GM10266 (cell line): Measurements from ENCODE around the gene CNKSR3.

Experiments
- DNase-seq: peaks from one replicate; pipeline ENCODE4 v3.0.0; 2012; ENCODE audit errors: extremely low spot score
- TF ChIP-seq, protein P1 (sequence below): IDR thresholded peaks from 2 replicates; pipeline ENCODE4 v1.5.1; 2012; ENCODE audit warnings: mild to moderate bottlenecking, low read depth; ENCODE audit not compliant: control insufficient read depth, insufficient read depth; ENCODE audit errors: missing control alignments

The CNKSR3 gene

DNA sequence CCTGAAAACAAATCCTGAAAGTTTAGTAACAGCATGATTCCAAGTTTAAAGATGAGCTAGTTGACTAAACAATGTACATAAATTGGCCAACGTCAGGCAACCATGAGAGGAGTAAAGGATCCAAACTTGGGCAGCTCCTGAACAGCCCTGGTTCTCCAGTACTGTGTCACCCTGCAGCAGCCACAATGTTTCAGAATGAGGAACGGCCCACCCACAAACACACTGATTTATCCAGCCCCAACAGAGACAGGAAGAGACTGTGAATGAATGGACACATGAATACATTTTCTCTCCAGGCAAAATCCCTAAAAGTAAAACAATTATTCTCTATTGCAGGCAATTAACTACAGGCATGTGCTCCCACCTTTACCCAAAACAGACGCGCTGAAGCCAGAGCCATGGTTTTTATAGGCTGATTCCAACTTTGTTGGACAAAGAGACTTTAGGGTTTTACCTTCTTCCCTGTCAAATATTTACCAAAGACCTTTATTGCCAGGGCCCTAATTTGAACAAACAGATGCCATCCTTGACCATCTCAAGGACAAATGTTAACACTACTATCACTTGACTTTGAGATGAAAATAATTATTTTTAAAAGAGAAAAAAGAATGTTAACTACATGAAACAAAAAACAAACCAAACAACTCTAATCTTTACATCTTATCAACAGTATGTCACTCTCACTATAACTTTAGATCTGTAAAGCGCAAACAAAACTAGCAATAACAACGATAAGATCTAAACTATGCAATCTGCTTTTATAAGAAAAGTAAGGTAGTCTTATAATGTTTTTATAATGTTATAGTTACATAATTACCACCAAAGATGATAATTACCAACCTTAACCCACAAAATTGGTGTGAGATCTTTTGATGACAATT is 22.9 kb downstream of the CNKSR3 start:
- TF ChIP-seq, protein P1, sequence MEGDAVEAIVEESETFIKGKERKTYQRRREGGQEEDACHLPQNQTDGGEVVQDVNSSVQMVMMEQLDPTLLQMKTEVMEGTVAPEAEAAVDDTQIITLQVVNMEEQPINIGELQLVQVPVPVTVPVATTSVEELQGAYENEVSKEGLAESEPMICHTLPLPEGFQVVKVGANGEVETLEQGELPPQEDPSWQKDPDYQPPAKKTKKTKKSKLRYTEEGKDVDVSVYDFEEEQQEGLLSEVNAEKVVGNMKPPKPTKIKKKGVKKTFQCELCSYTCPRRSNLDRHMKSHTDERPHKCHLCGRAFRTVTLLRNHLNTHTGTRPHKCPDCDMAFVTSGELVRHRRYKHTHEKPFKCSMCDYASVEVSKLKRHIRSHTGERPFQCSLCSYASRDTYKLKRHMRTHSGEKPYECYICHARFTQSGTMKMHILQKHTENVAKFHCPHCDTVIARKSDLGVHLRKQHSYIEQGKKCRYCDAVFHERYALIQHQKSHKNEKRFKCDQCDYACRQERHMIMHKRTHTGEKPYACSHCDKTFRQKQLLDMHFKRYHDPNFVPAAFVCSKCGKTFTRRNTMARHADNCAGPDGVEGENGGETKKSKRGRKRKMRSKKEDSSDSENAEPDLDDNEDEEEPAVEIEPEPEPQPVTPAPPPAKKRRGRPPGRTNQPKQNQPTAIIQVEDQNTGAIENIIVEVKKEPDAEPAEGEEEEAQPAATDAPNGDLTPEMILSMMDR: no peak
- no peak for DNase-seq

DNA sequence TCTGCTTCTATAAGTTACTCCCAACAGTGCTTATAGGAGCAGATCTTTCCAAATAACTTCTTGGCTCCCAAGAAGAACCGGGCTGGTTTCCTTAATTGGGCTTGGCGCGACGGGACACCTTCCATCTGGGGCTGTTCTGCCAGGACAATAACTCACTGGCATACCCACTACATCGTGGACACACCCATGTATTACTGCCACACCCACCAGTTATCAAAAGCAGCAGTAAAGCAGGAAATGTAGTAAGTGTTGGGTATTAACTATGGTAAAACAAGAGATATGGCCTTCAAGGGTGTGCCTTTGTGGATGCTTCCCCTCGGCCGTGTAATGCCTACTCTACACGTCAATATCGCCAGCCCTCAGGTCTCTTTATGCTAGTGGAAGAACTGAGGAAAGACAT is 24.7 kb downstream of the CNKSR3 start:
- TF ChIP-seq, protein P1: no peak
- no peak for DNase-seq

DNA sequence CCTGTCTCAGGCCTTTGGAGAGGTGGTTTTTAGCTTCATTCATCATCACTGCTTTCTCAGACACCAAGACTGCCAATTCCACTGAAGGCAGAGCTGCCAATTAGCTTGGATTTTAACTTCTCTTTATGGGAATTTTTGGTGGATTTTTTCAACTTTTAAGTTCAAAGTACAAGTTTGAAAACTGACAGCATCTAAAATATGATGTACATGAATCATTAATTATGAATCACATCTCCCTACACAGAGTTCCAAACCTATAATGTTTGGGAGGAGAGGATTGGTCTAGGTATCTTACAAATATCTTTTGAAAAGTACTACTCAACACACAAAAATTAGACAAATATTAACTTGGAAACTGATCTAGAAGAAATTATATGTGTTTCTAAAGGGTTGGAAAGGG is 25.5 kb downstream of the CNKSR3 start:
- no peak for DNase-seq
- TF ChIP-seq, protein P1: no peak

DNA sequence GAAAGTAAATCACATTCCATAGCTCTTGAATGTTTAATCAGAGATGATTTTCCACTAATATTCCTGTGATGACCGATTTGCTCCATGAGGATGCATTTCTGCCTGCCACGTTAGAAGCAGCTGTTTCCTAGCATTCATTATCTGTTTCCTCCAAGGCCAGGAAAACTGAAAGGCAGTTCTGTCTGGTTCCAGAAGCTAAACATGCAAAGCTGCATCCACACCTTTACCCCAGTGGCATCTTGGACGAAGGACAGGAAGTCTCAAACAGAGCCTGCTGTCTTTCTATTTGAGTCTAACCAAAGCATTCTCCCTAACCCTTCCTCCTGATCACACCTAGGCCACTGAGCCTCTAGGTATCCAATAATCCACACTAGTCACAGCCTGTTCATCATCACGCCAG is 27.6 kb downstream of the CNKSR3 start:
- no peak for DNase-seq
- TF ChIP-seq, protein P1: no peak

DNA sequence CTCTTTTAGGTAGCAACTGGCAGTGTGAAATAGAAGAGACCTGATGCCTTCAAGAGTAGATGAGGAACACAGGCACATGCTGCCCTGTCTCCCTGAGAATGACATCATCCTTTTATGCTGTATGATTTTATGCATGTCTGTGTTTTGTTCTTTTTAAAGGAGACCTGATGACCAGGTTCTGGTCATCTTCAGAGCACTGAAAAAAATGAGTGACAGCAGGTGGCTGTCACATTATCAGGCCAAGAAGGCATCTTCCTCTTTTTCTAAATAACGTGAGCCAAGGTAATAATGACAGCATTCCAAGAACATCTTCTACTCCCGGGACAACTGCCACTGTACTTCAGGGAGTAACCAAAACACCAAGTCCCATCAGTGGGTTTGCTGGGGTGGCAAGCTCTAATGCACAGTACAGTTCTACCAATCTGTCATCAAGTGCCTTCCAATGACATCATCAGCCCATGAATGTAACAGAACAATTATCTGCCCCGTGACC is 28.9 kb downstream of the CNKSR3 start:
- TF ChIP-seq, protein P1: no peak
- DNase-seq: no peak

DNA sequence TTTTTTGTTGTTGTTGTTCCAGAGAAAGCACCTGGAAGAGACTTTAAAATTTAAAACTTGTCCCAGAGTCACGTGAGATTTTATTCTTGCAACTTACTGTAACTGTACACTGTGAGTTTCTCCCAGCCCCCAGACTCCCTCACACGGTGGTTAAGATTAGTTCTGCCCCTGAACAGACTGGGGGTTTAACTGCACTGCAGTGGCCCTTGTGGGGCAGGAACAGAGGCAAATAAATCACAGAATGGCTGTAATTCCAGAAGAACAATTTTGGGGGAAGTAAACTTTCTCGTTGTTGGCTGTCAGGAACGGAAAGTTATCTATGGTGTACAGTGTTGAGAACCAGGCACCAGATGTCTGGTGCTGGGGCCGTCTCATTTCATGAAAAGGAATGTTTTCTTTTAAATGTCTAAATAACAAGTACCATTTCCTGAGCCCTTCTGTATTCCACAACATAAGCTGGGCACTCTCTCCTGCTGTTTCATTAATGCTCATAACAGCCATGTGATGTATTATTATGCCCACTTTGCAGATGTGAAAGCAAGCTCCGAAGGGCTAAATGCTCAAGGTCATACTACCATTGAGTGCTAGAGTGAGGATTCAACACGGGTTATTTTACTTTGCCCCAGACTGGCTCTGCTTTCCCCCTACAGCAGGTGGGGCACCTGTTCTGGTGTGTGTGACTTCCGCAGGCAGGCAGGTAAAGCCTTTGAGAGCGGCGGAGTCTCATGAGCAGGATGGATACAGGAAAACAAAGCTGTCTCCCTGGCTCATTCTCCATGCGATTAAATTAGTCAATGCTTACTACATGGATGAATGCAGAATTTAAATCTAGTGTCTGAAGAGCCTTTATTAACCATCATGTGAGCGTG is 30.5 kb downstream of the CNKSR3 start:
- DNase-seq: no peak
- TF ChIP-seq, protein P1: no peak

DNA sequence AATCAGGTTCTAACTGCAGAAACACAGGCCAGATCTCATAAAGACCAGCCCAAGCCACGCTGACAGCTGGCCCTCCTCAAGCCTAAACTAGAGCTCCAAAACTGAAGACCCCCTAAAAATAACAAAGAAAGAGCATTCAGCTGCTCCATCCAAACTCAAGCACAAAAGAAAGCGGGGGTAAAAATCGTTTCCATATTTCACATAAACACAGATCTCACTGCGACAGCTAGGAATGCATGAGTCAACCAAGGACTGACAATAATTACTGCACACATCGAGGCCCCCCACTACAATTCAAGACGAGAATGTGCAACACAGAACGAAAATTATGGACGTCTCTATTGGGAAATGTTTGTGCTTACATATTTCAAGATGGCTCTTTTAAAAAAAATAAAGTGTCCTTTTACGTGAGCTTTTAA is 31.1 kb downstream of the CNKSR3 start:
- TF ChIP-seq, protein P1: no peak

More for the DNA sequence above, 31.1 kb downstream of the CNKSR3 start:
- no peak for DNase-seq
